Activated CD8-positive, alpha-beta memory T cell treated with anti-CD3 and anti-CD28 coated beads, Interleukin-2, amount 10 ng/mL, durations not matched to agents 7 days and 5 days (primary cell): ENCODE data around the gene AK5. TPM values are rescaled to one million over a fixed set of nuclear protein-coding genes. Genes with fewer than 3 reads are reported as not detected.
"Not testable (repeated sequence)": the region's sequence is repeated elsewhere in the genome, so short reads cannot be mapped to it uniquely, and the experiment has no call there.

Source experiments
- ATAC-seq: fragments of 150-1000 bp; cut with Tn5 transposase; one replicate; pipeline ENCODE4 v1.10.0; 2021; ENCODE audit warnings: moderate library complexity
- CTCF ChIA-PET: fragments of 350-600 bp; sonication (Branson Sonifier 250); formaldehyde crosslinking; loops from one replicate; lab custom pipeline; 2021; ENCODE audit warnings: antibody characterized with exemption; lab: Charles Lee
- DNase-seq: peaks from one replicate; pipeline ENCODE4 v3.0.0-alpha.2; 2020
- H3K27ac Mint-ChIP-seq: one replicate; pipeline ENCODE4 v1.8.0; 2021; ENCODE audit warnings: mild to moderate bottlenecking, mixed read lengths
- H3K27me3 Mint-ChIP-seq: one replicate; pipeline ENCODE4 v1.8.0; 2021; ENCODE audit warnings: mixed read lengths
- H3K36me3 Mint-ChIP-seq: one replicate; pipeline ENCODE4 v1.8.0; 2021; ENCODE audit warnings: mild to moderate bottlenecking, mixed read lengths
- H3K4me1 Mint-ChIP-seq: one replicate; pipeline ENCODE4 v1.8.0; 2021; ENCODE audit warnings: mixed read lengths
- H3K4me3 Mint-ChIP-seq: one replicate; pipeline ENCODE4 v1.8.0; 2021; ENCODE audit warnings: mild to moderate bottlenecking, moderate library complexity, mixed read lengths
- H3K9me3 Mint-ChIP-seq: one replicate; pipeline ENCODE4 v1.8.0; 2022; ENCODE audit warnings: low read depth, mixed read lengths
- total RNA-seq, 2 experiments: library from RNA; stranded (reverse); gene quantifications; one replicate each; pipeline ENCODE4 v1.2.3, GENCODE V29; 2021

Gene AK5
- total RNA-seq, 2 experiments from 2014 or later = not detected

- Mint-ChIP-seq H3K27me3 (no peaks in the 10 kb centered on the region), H3K4me1 (no peaks in the 10 kb centered on the region), H3K36me3 (no peaks in the 10 kb centered on the region), H3K27ac (no peak overlapping the region), H3K4me3 (no peak overlapping the region), H3K9me3 (no peaks in the 10 kb centered on the region)
- CTCF ChIA-PET = no interaction called here
- ATAC-seq = no peak
- no peak for DNase-seq
Measured at GRCh38 chr1:77405186-77405585, 123.4 kb downstream of the AK5 start.

DNA sequence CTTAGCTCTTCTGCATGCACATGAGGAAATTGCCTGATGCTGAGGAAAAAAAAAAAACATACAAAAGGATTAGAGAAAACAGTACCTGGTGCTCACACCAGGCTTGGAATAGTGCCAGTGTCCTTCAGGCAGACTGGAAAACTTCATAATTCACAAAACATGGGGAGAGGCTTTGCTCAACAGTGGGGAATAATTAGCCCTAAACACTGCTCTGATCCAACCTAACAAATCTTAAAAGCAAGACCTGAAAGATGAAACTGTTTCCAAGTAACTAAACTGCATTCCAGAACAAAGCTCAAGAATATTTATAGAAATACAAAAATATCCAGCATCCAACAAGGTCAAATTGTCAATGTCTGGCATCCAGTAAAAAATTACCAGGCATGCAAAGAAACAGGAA, 124.8 kb downstream of the AK5 start:
- Mint-ChIP-seq H3K27me3 (no peaks in the 10 kb centered on the region), H3K4me1 (no peaks in the 10 kb centered on the region), H3K27ac (no peak overlapping the region), H3K4me3 (no peak overlapping the region), H3K36me3 (no peaks in the 10 kb centered on the region), H3K9me3 (no peaks in the 10 kb centered on the region)
- CTCF ChIA-PET = no interaction called here
- no peak for DNase-seq
- no peak for ATAC-seq

GRCh38 chr1:77407738-77408375, 126.0 kb downstream of the AK5 start:
- no peaks in the 10 kb centered on the region for H3K36me3 Mint-ChIP-seq
- CTCF ChIA-PET = no interaction called here
- no peak overlapping the region for H3K4me3 Mint-ChIP-seq
- ATAC-seq (no peak), DNase-seq (no peak)
- H3K4me1 Mint-ChIP-seq = no peaks in the 10 kb centered on the region
- no peaks in the 10 kb centered on the region for H3K27me3 Mint-ChIP-seq
- H3K27ac Mint-ChIP-seq = no peak overlapping the region
- no peaks in the 10 kb centered on the region for H3K9me3 Mint-ChIP-seq

DNA sequence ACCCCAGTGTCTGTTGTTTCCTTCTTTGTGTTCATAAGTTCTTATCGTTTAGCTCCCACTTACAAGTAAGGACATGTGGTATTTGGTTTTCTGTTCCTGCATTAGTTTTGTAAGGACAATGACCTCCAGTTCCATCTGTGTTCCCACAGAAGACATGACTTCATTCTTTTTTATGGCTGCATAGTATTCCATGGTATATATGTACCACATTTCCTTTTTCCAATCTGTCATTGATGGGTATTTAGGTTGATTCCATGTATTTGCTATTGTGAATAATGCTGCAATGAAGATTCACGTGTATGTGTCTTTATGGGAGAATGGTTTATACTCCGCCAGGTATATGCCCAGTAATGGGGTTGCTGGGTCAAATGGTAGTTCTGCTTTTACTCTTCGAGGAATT, 127.1 kb downstream of the AK5 start:
- H3K27ac Mint-ChIP-seq, H3K4me1 Mint-ChIP-seq, H3K27me3 Mint-ChIP-seq, H3K9me3 Mint-ChIP-seq, ATAC-seq, CTCF ChIA-PET, DNase-seq, H3K36me3 Mint-ChIP-seq, H3K4me3 Mint-ChIP-seq: not testable (repeated sequence)

DNA sequence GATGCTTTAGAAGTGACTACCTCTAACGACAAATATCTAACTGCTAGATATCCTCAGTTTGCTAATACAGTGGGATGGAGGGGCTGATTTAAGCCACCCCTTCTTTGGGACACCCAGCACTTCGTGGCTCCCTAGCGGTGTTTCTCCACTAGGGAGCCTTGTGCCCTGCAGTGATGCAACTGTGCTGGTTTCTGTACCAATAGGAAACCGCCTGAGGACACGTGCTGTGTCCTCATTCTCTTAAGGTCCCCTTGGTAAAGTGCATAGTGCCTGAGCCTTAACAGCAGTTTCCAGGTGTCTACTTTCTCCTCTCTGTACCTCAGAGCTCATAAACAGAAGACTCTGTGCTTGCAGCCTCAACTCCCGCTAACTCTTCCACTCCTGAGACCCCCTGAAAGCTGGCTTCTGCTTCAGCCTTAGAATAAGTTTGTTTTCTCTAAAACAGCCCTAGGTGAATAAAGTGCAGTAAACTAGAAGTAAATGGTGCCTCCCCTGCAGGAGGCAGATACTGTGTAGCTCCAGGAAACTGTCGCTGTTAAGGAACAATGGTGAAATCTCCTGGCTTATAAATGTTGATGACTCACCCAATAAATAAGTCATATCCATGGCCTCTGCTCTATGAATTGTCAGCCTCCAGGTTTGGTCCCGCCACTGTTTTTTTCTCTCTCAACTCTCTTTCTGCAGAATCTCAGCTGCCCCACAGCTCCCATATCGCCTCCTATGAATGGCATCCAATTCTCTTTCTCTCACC, 130.4 kb downstream of the AK5 start:
- ATAC-seq (no peak), DNase-seq (no peak)
- Mint-ChIP-seq H3K4me3 (no peak overlapping the region), H3K27ac (no peak overlapping the region), H3K36me3 (no peaks in the 10 kb centered on the region), H3K27me3 (peaks cover 3% of the 10 kb centered on the region), H3K9me3 (no peaks in the 10 kb centered on the region), H3K4me1 (peaks cover 5% of the 10 kb centered on the region)
- CTCF ChIA-PET = no interaction called here

- no peak for ATAC-seq
- peaks cover 5% of the 10 kb centered on the region for H3K4me1 Mint-ChIP-seq
- H3K9me3 Mint-ChIP-seq = no peaks in the 10 kb centered on the region
- no peaks in the 10 kb centered on the region for H3K36me3 Mint-ChIP-seq
- H3K27me3 Mint-ChIP-seq = peaks cover 3% of the 10 kb centered on the region
- H3K4me3 Mint-ChIP-seq = no peak overlapping the region
- no peak for DNase-seq
- CTCF ChIA-PET = no interaction called here
- H3K27ac Mint-ChIP-seq = no peak overlapping the region
Measured at GRCh38 chr1:77412820-77413530, 131.2 kb downstream of the AK5 start.

DNA sequence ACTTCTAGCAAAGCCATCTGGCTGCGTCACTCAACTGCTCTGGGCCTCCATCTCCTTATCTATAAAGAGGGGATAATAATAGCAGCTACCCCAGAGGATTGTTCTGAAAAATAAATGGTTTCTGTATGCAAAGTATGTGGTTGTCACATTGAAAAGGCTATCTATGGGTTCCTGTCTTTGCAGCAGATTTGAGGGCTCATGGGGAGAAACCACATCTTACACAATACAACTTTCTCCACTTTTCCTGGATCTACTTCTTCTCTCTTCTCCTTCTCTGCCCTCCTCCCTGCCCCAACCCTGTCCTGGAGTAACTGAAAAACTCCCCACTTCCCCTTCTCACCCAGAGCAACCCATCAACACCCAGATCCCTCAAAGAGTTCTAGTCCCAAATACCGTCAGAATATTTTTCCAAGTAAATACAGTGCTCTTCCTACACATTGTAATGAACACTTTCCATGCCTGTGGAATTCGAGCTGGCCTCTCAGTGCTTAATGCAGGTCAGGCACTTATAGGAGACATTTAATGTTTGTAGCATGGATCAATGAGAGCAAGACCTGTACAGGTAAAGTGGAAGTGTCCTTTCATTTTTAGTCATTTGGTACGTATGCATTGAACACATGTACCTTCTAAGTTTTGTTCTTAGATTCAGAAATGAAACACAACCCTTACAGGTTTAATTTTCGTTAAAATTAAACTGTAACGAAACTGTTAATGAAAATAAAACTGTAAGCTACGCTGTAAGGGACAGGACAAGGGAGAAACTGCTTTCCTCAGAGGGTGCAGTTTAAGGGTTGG, 131.9 kb downstream of the AK5 start:
- Mint-ChIP-seq H3K4me1 (peaks cover 5% of the 10 kb centered on the region), H3K27ac (no peak overlapping the region), H3K4me3 (no peak overlapping the region), H3K27me3 (peaks cover 3% of the 10 kb centered on the region), H3K36me3 (no peaks in the 10 kb centered on the region), H3K9me3 (no peaks in the 10 kb centered on the region)
- ATAC-seq = no peak
- no peak for DNase-seq
- CTCF ChIA-PET = no interaction called here

DNA sequence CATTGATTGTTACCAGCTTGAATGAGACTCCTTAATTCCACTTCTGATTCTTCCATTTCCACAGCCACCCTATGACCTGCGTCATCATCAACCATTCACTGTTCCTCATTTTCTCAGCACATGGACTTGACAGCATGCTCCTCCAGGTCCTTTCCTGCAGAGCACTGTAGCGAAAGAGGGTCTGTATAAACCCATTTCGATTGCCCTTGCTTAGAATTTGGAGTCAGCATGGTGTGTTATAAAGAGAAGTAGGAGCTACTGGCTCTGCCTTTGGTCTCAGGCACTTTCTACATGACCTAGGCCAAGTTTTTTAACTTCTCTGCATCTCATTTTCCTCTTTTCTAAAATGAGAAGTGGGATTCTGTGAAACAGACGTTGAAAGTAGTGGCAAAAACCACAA, 133.8 kb downstream of the AK5 start:
- Mint-ChIP-seq H3K4me1 (peaks cover 5% of the 10 kb centered on the region), H3K36me3 (no peaks in the 10 kb centered on the region), H3K4me3 (no peak overlapping the region), H3K27me3 (peaks cover 4% of the 10 kb centered on the region), H3K27ac (no peak overlapping the region), H3K9me3 (no peaks in the 10 kb centered on the region)
- CTCF ChIA-PET = no interaction called here
- no peak for DNase-seq
- ATAC-seq = no peak

GRCh38 chr1:77416692-77417450, 135.1 kb downstream of the AK5 start:
- H3K9me3 Mint-ChIP-seq = no peaks in the 10 kb centered on the region

GRCh38 chr1:77418055-77418454, 136.2 kb downstream of the AK5 start:
- DNase-seq, H3K36me3 Mint-ChIP-seq, H3K9me3 Mint-ChIP-seq, ATAC-seq, H3K27me3 Mint-ChIP-seq, CTCF ChIA-PET, H3K27ac Mint-ChIP-seq, H3K4me3 Mint-ChIP-seq: not testable (repeated sequence)
- H3K4me1 Mint-ChIP-seq = peaks cover 11% of the 10 kb centered on the region

More at GRCh38 chr1:77416692-77417450, 135.1 kb downstream of the AK5 start:
- Mint-ChIP-seq H3K36me3 (no peaks in the 10 kb centered on the region), H3K27ac (no peak overlapping the region), H3K27me3 (peaks cover 5% of the 10 kb centered on the region), H3K4me1 (peaks cover 9% of the 10 kb centered on the region), H3K4me3 (no peak overlapping the region)
- no peak for DNase-seq
- ATAC-seq = no peak
- CTCF ChIA-PET = no interaction called here

DNA sequence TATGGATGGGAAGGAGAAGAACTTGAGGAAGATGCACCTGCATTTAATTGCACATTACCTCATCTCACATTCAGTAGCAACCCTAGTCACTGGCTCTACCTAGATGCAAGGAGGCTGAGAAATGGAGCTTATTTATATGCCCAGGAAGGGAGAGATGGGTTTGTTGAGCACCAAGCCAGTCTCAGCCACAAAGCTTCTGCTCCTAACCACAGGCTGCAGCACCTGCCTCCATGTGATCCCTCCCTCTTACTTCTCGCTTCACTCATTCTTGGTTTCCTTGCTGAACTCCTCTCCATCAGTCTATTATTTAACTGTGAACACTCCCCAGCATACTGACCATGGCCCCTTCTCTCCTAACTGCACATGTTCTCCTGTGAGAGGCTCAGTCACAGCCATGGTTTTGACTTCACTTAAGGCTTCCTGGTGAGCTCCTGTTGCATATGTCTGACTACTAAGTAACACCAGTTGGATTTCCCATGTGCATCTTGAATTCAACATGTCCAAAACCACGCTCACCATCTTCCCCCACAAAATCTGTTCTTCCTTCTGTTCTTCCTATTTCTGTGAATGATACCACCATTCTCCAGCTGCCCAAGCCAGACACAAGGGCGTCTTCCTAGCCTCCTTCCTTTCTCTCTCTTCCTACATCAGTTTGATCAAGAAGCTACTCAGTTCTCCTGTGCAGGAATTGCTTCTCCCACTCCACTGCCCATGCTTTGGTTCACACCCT, 139.8 kb downstream of the AK5 start:
- no peak overlapping the region for H3K27ac Mint-ChIP-seq

DNA sequence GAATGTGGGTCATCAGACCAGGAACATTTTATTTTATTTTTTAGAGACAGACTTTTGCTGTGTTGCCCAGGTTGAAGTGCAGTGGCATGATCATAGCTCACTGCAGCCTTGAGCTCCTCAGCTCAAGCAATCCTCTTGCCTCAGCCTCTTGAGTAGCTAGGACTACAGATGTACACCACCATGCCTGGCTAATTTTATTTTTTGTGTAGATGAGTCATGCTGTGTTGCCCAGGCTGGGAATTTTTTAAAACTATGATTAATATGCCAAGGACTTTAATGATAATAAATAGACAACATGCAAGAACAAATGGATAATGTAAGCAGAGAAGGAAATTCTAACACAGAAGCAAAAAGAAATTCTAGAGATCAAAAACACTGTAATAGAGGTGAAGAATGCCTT, 142.4 kb downstream of the AK5 start:
- DNase-seq (no peak), ATAC-seq (no peak)
- Mint-ChIP-seq H3K27ac (no peak overlapping the region), H3K4me1 (peaks cover 5% of the 10 kb centered on the region), H3K4me3 (no peak overlapping the region), H3K36me3 (no peaks in the 10 kb centered on the region), H3K27me3 (peaks cover 2% of the 10 kb centered on the region), H3K9me3 (no peaks in the 10 kb centered on the region)
- CTCF ChIA-PET = no interaction called here

More for the DNA sequence above, 139.8 kb downstream of the AK5 start:
- no peaks in the 10 kb centered on the region for H3K9me3 Mint-ChIP-seq
- no peaks in the 10 kb centered on the region for H3K36me3 Mint-ChIP-seq
- peak; percentile 23 for ATAC-seq
- CTCF ChIA-PET = no interaction called here
- peaks cover 5% of the 10 kb centered on the region for H3K4me1 Mint-ChIP-seq
- peaks cover 2% of the 10 kb centered on the region for H3K27me3 Mint-ChIP-seq
- no peak for DNase-seq
- no peak overlapping the region for H3K4me3 Mint-ChIP-seq
